GM10266 (cell line): ENCODE measurements around the gene PRR12.

ENCODE experiments used
- DNase-seq: peaks from one replicate; pipeline ENCODE4 v3.0.0; 2012; ENCODE audit errors: extremely low spot score
- CTCF ChIP-seq: IDR thresholded peaks from 2 replicates; pipeline ENCODE4 v1.5.1; 2012; ENCODE audit warnings: mild to moderate bottlenecking, low read depth; ENCODE audit not compliant: control insufficient read depth, insufficient read depth; ENCODE audit errors: missing control alignments

PRR12 gene

GRCh38 chr19:49641688-49642491 is 50.9 kb downstream of the PRR12 start, which contains the start of gene SCAF1:
TSS of gene SCAF1 (plus strand) at chr19:49642209. CDS start at chr19:49645027, 2,818 bp downstream.
- no peak for TF ChIP-seq CTCF
- peak; percentile 99 for DNase-seq

GRCh38 chr19:49642492-49643035 is 51.6 kb downstream of the PRR12 start:
- no peak for DNase-seq

GRCh38 chr19:49643466-49643865 is 52.5 kb downstream of the PRR12 start:
- DNase-seq = no peak
- TF ChIP-seq CTCF = no peak

More at GRCh38 chr19:49642492-49643035, 51.6 kb downstream of the PRR12 start:
- TF ChIP-seq CTCF = no peak

- no peak for DNase-seq
- TF ChIP-seq CTCF = no peak
These were observed 54.6 kb downstream of the PRR12 start for GRCh38 chr19:49645592-49645991.

GRCh38 chr19:49645995-49646394 is 55.0 kb downstream of the PRR12 start:
- no peak for DNase-seq
- no peak for TF ChIP-seq CTCF

GRCh38 chr19:49646586-49646985 is 55.6 kb downstream of the PRR12 start:
- TF ChIP-seq CTCF = no peak
- no peak for DNase-seq
